ENCODE measurements around the gene MBNL2. TPM values are rescaled to one million over a fixed set of nuclear protein-coding genes. Genes with fewer than 3 reads are reported as not detected.

Gene MBNL2
- total RNA-seq, 1 experiment from 2014 or later: 74.3 TPM

DNA sequence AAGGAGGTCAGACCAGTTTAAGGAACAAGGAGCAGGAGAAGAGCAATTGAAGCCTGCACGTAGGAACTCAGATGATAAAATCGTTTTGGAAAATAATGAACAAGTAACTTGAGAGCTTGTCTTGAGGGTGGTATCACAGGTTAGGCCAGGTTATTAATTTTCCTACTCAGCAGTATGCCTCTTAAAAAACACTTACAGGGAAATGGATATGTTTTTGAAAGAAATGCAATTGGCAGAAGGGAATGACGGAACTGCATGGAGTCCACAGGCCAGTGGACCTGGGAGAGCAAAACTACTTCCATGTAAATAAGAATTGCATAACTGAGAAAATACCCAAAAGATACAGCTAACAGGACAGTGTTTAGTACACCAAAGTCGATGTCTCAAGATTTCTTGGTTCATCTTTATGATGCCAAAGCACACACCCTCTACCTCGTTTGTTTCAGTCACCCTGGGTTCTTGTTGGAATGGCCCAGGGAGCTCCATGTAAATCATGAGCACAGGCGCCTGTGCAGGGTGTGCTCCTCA is 35.2 kb downstream of the MBNL2 start:
- intact Hi-C loops (cut with micrococcal nuclease): no loop called here
- BruUV-seq (replicated peaks): no TSS peak
- peak; percentile 44 for DNase-seq (ENCODE audit: unreplicated experiment)
- TF ChIP-seq, protein P1, sequence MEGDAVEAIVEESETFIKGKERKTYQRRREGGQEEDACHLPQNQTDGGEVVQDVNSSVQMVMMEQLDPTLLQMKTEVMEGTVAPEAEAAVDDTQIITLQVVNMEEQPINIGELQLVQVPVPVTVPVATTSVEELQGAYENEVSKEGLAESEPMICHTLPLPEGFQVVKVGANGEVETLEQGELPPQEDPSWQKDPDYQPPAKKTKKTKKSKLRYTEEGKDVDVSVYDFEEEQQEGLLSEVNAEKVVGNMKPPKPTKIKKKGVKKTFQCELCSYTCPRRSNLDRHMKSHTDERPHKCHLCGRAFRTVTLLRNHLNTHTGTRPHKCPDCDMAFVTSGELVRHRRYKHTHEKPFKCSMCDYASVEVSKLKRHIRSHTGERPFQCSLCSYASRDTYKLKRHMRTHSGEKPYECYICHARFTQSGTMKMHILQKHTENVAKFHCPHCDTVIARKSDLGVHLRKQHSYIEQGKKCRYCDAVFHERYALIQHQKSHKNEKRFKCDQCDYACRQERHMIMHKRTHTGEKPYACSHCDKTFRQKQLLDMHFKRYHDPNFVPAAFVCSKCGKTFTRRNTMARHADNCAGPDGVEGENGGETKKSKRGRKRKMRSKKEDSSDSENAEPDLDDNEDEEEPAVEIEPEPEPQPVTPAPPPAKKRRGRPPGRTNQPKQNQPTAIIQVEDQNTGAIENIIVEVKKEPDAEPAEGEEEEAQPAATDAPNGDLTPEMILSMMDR (IDR thresholded peaks at IDR 0.05; ENCODE audit: unreplicated experiment): no peak
- no peaks in the 10 kb centered on the region for H3K27me3 Mint-ChIP-seq (ENCODE audit: insufficient read depth, unreplicated experiment)
- H3K36me3 Mint-ChIP-seq (ENCODE audit: insufficient read depth, unreplicated experiment): no peaks in the 10 kb centered on the region
- H3K27ac Mint-ChIP-seq (ENCODE audit: low read depth, unreplicated experiment): peak overlapping the region; percentile 96
- ChIA-PET CTCF (interaction anchor here (0.6 to 6.8 kb wide), 12 partner anchors 12 to 239 kb away, joined by 3 to 77 read pairs (median 4); partner anchors contain the start of gene MBNL2), POLR2A (interaction anchor here (0.6 to 8.5 kb wide), 15 partner anchors 9 to 611 kb away, joined by 3 to 423 read pairs (median 5); partner anchors contain the start of genes MBNL2 and RAP2A)
- H3K4me1 Mint-ChIP-seq (ENCODE audit: insufficient read depth, unreplicated experiment): peaks cover 69% of the 10 kb centered on the region
- peak overlapping the region; percentile 56 for H3K4me3 Mint-ChIP-seq (ENCODE audit: unreplicated experiment)
- H3K9me3 Mint-ChIP-seq (ENCODE audit: unreplicated experiment): no peaks in the 10 kb centered on the region

DNA sequence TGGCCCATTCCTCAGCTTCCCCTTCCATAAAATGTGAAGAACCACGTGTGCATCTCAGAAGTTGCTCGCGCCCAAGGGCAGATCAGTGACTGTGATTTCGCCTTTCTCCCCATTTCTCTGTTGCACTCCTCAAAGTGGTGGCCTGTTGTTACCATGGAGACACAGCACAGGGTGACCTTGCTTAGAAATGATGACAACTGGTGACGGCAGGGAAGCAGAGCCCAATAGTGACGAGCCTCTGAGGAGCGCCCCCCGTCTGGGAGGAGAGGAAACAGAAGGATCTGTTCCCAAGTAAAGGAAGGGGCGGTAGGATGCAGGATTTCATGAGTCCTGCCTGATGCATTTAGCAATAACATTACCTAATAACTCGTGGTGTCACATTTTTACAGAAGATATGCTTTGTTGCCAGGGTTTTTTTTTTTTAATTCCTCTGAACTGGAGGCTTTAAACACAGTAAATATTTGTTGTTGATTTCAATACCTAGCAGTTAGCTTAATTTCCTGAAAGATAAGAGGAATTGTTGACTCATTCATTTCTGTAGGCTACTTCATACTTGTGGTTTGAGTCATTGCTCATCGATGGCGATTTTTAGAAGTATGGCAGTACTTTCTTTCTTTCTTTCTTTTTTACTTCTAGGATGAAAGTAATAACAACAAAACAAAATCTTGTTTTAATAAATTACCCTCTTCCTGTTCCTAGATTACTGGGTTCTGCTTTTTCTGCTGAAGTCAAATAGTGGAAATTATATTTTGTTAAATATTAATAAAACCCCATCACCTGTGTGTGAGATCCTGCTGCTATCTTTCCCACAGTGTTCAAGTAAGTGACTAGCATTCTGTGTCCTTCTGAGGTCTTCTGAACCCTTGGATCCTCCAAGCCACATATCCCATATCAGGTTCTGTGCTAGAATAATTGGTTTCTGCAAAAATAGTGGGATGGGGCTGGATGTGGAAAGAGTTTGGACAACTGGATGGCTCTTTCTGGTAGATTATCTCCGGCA is 36.0 kb downstream of the MBNL2 start:
- CTCF ChIA-PET: interaction anchor here (0.5 to 6.8 kb wide), 14 partner anchors 11 to 240 kb away, joined by 3 to 77 read pairs (median 4); partner anchors contain the start of gene MBNL2
- H3K27me3 Mint-ChIP-seq (ENCODE audit: insufficient read depth, unreplicated experiment): no peaks in the 10 kb centered on the region
- POLR2A ChIA-PET: interaction anchor here (0.6 to 8.5 kb wide), 14 partner anchors 9 to 1742 kb away, joined by 3 to 423 read pairs (median 4); partner anchors contain the start of genes MBNL2 and RAP2A
- peak overlapping the region; percentile 96 for H3K27ac Mint-ChIP-seq (ENCODE audit: low read depth, unreplicated experiment)
- H3K36me3 Mint-ChIP-seq (ENCODE audit: insufficient read depth, unreplicated experiment): no peaks in the 10 kb centered on the region
- DNase-seq (ENCODE audit: unreplicated experiment): peak; percentile 83
- BruUV-seq (replicated peaks): TSS peak; percentile 28
- TF ChIP-seq, protein P1 (IDR thresholded peaks at IDR 0.05; ENCODE audit: unreplicated experiment): no peak
- intact Hi-C loops (cut with micrococcal nuclease): loop anchor here (1.0 kb wide), 2 partner anchors 16 to 86 kb away; no protein-coding TSS in a partner anchor
- H3K4me1 Mint-ChIP-seq (ENCODE audit: insufficient read depth, unreplicated experiment): peaks cover 74% of the 10 kb centered on the region
- no peaks in the 10 kb centered on the region for H3K9me3 Mint-ChIP-seq (ENCODE audit: unreplicated experiment)
- peak overlapping the region; percentile 56 for H3K4me3 Mint-ChIP-seq (ENCODE audit: unreplicated experiment)

DNA sequence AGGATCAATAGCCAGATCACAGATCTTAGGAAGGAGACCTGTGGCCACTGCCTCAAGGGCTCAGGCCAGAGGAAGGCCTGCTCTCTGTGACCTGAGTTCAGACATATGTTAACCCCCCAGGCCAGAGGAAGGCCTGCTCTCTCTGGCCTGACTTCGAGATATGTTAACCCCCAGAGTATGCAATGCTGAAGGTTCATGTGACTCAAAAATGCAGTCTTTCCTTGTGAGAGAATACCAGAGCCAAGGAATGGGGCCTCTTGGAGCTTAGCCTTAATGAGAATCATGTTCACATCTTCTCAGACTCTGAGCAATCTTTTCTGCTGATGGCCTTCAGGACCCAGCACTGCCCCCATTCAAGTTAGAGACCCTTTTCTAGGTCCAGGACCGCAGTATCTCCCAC is 36.7 kb downstream of the MBNL2 start:
- Mint-ChIP-seq H3K4me1 (ENCODE audit: insufficient read depth, unreplicated experiment) (peaks cover 76% of the 10 kb centered on the region), H3K4me3 (ENCODE audit: unreplicated experiment) (peak overlapping the region; percentile 56), H3K27ac (ENCODE audit: low read depth, unreplicated experiment) (peak overlapping the region; percentile 96), H3K9me3 (ENCODE audit: unreplicated experiment) (no peaks in the 10 kb centered on the region), H3K36me3 (ENCODE audit: insufficient read depth, unreplicated experiment) (peaks cover under 1% of the 10 kb centered on the region), H3K27me3 (ENCODE audit: insufficient read depth, unreplicated experiment) (no peaks in the 10 kb centered on the region)
- DNase-seq (ENCODE audit: unreplicated experiment): no peak
- CTCF ChIA-PET: interaction anchor here (1.7 to 6.8 kb wide), 3 partner anchors 15 to 35 kb away, joined by 3 to 77 read pairs (median 9); partner anchors contain the start of gene MBNL2
- intact Hi-C loops (cut with micrococcal nuclease): loop anchor here (1.0 kb wide), 2 partner anchors 16 to 86 kb away; no protein-coding TSS in a partner anchor
- POLR2A ChIA-PET: interaction anchor here (1.1 to 8.5 kb wide), 5 partner anchors 10 to 175 kb away, joined by 3 to 423 read pairs (median 101); partner anchors contain the start of genes MBNL2 and RAP2A
- TF ChIP-seq, protein P1 (IDR thresholded peaks at IDR 0.05; ENCODE audit: unreplicated experiment): no peak
- BruUV-seq (replicated peaks): no TSS peak

Data from MCF 10A (cell line).